HG03135 (cell line): Measurements from ENCODE around the gene TTLL10.

Experiments used
- ATAC-seq: cut with Tn5 transposase; IDR thresholded peaks from one replicate; pipeline ENCODE4 v1.9.1; 2021; ENCODE audit warnings: mild to moderate bottlenecking, moderate library complexity; ENCODE audit not compliant: unreplicated experiment

Gene TTLL10

DNA sequence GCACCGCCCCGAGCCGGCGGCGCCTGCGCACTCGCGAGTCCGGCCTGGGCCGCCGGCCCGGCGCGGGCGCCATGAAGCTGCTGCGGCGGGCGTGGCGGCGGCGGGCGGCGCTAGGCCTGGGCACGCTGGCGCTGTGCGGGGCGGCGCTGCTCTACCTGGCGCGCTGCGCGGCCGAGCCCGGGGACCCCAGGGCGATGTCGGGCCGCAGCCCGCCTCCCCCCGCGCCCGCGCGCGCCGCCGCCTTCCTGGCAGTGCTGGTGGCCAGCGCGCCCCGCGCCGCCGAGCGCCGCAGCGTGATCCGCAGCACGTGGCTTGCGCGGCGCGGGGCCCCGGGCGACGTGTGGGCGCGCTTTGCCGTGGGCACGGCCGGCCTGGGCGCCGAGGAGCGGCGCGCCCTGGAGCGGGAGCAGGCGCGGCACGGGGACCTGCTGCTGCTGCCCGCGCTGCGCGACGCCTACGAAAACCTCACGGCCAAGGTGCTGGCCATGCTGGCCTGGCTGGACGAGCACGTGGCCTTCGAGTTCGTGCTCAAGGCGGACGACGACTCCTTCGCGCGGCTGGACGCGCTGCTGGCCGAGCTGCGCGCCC lies 58.6 kb downstream of the TTLL10 start, which contains the start of gene B3GALT6:
Gene B3GALT6 (plus strand): TSS at position 30 of the 588 bp plus-strand sequence. CDS start 42 bp downstream, at position 72.
- no peak for ATAC-seq

DNA sequence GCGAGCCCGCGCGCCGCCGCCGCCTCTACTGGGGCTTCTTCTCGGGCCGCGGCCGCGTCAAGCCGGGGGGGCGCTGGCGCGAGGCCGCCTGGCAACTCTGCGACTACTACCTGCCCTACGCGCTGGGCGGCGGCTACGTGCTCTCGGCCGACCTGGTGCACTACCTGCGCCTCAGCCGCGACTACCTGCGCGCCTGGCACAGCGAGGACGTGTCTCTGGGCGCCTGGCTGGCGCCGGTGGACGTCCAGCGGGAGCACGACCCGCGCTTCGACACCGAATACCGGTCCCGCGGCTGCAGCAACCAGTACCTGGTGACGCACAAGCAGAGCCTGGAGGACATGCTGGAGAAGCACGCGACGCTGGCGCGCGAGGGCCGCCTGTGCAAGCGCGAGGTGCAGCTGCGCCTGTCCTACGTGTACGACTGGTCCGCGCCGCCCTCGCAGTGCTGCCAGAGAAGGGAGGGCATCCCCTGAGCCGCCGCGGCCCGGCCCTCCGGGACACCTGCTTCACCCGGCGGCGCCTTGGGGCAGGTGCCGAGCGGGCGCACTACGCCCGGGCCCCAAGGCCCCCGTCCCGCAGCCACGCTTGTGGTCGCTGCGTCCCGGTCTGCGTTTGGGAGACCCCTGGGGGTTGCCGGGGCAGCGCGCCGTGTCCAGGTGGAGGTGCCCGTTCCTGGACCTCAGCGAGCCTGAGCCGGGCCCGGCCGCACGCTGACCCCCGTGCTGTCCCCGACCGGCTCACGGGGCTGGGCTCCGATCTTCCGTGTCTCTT lies 59.3 kb downstream of the TTLL10 start:
- no peak for ATAC-seq

DNA sequence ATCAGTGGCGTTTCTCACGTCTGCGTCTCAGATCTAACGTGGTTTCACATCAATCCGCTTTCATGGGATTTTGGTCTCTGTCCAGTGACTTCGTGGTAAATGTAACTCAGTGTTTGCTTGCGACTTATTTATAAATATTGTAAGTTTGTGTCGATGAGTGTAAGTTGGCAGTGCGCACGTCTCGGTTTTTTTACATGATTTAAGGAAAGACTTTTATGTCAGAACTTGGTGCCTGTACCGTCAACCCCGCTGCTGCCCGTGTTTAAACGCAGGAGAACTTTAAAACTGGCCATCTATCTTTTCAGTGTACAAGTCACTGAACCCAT lies 59.9 kb downstream of the TTLL10 start:
- no peak for ATAC-seq

DNA sequence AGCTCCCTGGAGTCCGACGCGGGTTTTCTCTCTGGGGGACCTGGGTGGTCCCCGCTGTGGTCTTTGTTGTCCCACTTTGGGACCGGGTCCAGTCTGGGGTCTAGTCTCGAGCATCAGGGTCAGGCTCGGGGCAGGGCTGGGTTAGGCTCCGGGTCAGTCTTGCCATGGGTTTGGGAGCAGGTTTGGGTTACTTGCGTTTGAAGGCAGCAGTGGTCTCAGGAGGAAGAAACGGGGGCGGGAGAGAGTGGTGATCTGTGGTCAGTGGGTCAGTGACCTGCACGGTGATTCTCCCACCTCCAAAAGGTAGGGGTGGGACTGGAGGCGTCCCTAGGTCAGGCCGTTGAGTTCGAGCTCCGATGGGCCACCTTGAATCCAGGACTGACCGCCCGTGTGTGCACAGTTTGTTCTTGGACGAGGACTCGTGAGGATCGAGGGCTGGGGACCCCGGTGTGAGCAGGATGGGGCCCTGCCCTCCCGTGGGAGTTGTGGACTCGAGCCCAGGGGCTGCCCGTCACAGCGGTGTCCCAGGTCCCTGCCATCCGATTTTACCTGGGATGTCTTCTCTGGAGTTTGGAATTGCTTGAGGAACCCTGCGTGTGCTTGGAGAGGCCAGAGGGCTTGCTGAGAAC lies 60.6 kb downstream of the TTLL10 start:
- ATAC-seq = no peak

DNA sequence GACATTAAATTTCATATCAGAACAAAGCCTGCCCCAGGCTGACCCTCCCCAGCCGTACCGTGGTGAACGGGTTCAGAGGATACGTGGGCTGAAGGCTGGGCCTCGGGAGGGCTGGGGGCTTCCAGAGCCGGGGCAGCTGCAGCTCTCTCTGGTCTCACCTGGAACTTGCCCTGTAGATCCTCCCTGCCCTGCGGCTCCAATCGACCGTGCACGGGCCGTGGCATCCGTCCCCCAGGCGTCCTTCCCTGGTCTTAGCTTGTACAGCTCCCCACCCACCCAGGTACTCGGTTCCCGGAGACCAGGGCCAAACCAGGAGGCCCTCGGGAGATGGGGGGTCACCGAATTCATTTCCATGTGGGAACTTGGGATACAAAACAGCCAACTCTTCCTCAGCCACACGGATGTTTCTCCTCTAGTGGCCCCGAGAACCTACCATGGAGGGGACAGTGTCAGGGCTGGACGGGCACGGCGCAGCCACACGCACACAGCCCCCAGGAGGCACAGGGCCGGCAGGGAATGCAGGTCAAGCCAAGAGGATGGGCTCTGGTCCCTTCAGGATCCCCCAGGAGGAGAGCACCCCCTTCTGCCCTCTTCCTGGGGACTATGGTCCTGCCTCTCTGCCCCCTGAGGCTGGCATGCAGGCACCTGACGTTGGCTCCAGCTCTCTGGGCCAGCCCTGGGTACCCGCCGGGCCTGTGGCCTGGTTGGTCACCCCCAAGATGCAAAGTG lies 61.5 kb downstream of the TTLL10 start:
- ATAC-seq = no peak

DNA sequence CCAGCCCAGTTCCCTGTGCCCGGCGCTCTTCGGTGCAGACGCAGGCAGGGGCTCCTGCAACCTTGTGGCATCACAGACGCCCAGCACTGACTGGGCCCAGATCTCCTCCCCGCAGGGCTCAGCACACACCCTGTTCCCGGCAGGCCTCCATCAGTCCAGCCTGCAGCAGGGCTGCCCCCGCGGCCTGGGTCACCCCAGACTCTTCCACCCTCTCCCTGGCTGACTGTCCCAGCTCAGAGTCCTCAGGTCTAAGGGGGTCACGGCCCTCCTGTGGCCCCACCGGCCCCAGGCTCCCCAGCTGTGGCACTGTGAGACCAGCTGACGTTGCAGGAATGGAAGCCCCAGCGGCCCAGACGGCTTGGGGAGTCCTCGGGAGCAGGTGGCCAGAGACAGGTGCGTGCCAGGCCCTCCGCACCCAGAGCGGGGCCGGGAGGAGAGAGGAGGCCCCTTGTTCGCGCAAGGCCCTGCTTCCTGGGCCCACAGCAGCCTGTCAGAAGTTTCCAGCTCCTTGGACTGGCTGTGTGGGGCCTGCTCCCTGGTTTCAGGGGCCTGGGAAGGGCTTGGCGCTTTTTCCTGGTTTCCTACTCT lies 62.6 kb downstream of the TTLL10 start:
- ATAC-seq = no peak

DNA sequence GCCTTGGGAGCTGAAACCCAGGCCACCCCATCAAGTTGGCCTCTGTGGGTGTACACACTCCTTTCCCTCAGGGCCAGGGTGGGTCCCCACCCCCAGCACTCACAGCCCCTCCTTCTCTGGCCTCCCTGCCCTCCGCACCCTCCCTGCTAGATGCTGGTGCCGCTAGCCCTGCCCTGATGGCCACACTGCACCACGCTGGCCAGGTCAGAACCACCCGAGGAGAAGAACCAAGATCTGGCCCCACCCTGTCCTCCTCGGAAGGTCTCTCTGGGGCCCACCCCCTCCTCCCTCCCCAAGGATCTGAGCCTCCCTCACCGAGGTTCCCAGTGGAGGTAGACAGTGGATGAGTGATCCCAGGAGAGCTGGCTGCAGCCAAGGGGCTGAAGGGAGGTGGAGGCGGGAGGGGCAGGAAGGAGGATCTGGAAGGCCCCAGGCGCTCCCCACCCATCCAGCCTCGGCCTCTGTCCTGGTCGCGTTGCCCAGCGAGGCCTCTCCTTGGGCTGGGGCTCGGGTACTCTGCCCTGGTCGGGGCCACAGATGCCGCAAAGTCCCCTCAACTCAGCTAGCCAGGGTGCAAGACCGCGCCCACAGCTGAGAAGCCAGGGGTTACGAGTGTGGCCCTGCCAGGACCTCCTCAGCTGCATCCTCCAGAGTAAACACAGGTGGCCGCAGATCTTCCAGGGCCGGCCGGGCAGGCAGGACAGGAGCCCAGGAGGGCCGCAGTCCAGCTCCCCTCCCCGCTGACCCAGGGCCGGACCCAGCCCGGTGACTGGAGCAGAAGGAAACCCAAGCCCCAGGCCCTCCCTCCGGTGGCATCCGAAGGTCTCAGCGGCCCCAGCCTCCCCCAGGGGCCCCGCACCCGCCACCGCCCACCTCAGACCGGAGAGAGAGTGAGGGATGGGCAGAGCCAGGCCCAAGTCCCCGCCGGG lies 63.5 kb downstream of the TTLL10 start:
- ATAC-seq = no peak

DNA sequence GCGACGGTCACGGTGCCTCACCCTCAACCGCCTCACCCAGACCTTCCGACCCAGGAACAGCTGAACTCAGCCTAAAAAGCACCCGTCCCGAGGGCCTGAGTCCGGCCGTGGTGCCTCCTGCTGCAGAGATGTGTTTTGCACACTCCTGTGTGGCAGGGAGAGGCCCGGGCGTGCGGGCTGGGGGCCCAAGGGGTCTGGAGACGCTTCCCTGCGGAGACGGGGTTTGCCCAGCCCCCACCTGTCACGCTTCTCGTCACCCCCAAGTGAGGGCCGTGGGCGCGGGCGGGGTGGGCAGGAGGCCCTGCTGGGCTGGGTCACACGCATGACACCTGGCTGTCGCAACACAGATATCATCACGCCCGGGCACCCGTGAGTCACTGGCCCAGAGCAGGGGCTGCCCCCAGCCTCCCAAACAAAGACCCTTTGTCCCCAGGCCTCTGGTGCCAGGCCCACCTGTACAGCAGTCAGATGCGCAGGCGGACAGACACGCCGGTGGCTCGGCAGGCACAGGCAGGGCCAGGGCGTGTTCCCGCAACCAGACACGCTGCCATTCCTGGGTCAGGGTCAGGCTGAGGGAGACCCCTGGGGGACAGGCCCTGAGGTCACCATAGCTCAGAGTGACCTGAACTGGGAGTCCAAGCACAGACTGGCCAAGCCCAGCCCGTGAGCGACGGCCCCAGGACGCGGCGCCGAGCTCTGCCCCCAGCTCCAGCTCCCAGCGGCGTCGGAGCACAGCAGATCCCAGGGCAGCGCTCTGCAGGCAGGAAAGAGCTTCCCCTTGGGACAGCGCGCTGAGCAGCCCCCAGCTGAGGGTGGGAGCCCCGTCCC lies 64.4 kb downstream of the TTLL10 start:
- no peak for ATAC-seq

DNA sequence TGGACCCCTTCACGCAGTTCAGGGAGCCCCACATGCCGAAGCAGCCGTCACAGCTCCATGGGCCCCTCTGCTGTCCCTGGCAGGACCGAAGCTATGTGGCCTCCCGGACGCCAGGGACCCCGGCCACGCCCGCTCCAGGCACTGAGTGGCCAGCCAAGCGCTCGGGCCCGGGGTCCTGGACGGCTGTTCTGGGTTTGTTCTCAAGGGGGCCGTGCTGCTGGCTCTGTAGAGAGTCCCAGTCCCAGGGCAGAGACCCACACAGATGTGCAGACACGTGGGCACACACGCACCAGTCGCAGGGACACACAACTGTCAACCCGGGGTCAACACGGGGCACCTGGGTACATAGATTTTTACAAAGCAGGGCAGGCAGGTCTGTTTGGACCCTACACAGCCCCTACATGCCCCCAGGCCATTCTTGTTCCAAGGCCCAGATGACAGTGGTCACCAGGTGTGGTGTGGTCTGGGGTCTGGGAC lies 65.1 kb downstream of the TTLL10 start:
- ATAC-seq = no peak

DNA sequence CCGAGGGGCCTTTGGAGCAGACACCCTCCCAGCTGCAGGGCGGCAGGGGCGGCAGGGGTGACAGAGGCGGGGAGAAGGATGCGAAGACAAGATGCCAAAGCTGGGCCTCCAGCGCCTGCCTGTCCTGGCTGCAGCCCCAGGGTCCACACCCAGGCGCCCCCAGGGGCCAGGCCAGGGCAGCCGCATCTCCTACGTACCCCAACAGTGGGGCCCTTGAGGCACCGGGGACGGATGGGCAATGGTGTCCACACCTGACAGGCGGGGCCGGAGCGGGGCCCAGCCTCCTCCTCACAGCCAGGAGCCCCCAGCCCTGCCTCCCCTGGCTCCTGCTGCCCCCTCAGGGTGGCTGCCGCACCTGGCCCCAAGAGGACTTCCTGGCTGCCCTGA lies 65.5 kb downstream of the TTLL10 start:
- no peak for ATAC-seq

DNA sequence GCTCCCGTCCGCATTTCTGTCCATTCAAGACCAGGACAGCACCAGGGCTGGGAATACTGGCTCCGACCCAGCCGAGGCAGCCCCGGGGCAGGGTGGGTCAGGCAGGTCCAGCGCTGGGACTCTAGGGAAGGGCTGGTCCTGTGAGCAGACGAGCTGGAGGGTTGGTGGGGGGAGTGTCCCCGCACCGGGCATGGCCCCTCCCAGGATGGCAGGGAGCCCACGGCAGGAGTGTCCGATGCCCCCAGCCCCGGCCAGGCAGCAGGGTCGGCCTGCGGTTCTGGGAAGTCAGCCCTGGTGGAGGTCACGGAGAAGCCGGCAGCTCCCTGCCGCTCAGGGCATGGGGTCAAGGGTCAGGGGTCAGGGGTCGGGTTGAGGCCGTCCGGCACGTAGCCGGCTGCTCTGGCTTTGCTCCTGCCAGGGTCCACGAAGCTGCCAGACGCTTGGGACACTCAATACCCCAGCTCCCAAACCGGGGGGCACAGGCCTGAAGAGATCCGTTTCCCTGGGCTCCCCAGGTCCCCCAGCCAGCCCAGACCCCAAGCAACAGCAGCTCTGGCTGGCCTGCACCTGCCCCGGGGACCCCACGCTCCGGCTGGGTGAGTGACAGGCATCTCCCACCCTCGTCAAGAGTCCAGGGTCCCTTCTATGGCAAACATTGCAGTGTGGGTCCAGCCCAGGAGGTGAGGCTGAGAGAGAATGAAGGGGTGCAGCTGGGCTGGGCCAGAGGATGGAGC lies 66.1 kb downstream of the TTLL10 start:
- ATAC-seq = no peak

DNA sequence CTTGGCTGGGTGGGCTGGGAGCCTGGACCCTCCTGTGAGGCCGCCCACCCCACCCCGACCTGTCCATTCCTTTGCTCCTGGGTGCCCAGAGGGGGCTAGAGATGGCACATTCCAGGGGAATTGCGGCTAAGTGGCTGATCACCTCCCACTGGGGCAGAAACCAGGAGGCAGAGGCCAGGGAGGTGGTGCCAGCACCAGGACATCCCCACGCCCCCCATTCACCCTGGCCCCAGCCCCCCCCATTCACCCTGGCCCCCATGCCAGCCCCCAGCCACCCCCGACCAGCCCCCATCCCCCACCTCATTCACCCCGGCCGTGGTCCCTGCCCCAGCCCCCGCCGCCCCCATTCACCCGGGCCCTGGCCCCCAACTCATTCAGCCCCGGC lies 66.7 kb downstream of the TTLL10 start:
- ATAC-seq = no peak

DNA sequence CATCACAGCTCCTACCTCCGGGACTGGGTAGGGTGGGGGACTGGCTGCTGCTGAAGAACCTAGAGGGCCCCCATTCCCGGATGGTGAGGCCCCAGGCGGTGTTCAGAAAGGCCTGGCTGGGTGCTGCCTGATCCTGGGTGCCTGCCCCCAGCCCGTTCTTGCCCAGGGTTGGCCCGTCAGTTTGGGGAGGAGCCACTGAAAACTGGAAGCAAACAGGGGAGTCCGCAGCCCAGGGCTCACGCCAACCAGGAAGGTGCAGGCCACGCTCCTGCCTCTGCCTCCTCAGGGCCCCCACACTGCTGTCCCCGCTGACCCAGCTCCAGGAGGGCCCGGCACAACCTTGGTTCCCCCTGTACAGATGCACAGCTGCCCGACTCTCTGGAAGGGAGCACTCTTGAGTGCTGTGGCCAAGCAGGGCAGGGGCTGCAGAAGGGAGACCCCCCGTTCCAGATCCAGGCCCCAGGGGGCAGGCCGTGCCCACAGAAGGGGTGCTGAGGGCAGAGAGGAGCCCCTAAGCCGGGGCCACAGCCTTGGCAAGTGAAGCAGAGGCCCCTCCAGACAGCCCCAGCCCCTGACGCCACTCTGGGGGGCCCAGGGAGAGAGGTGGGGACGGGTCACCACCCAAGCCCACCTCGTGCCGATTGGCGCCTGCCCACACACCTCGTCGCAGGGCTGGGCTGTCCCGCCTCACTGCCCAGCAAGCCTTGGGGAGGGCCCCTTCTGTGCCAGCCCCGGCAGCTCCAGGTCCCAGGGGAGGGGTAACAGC lies 67.3 kb downstream of the TTLL10 start:
- no peak for ATAC-seq

DNA sequence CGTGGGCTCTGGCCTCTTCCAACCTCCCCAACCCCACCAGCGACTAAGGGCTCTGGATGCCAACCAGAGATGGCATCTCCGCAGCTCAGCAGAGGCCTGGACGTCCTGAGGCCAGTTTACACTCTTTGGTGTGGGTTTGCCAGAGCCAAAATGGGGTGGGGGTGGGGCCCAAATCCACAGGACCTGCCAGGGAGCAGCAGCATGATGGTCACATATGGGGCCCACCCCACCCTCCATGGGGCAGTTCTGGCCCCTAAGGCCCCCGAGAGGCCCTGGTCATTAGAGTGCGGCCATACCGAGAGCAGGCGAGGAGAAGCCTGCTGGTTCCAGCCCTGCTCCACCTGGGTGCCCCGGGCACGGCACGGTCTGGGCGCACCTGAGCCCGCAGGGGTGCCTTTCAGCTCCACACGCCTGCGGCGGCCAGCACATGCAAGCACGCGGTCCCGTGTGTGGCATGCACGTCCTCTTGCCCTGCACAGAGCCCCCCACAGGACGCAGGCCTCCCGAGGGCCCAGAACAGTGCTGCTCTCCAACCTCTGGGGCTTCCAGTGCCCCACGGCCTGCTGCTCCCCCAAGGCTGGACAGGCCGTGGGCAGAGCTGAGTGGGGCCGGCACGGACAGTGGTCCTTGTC lies 68.0 kb downstream of the TTLL10 start:
- no peak for ATAC-seq

DNA sequence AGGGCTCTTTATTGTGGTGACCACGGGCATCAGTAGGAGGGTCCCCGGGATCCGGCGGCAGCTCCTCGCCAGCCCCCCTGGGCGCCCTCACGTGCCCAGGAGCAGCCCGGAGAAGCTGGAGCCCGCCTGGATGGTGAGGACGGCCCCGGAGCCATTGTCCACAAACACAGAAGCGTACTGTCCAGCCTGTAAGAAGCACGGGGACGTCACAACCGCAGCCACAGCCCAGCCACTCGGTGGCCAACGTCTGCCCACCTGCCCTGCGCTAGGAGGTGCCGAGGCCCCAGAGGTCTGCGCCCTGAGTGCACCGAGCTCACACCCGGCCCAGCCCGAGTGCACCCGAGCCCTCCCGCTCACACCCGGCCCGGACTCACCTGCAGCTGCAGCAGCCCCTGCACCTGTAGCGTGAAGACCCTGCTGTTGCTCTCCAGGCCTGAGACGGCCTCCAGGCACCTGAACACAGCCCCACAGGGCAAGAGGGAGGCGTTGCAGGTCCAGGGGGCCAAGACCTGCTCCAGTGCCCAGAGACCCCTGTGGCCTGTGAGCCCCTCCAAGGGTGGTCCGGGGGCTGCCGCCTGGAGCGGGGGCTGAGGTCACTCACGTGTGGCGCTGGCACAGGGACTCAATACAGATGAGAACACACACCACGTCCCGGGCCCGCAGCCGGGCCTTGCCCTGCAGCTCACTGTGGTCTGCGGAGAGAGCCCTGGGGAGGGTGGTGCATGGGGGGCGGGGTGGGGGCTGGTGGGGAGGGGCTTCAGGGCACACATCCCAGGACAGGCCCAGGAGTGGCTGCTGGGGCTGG lies 69.0 kb downstream of the TTLL10 start:
- no peak for ATAC-seq

DNA sequence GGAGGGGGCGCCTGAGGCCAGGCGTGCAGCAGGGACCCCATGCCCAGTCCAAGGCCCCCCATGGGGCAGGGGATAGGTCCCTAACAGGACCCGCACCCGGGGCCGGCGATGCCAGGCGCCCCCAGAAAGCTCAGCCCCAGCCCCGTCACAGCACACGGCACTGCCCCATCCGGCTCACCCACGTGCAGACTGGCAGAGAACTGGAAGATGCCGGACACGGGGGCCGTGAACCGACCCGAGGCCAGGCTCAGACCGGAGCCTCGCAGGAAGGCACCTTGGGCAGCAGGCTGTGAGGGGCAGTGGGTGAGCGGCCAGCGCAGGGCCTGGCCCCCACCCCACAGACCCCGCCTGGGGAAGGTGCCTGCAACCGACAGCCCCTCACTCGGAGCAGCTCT lies 69.6 kb downstream of the TTLL10 start:
- no peak for ATAC-seq

DNA sequence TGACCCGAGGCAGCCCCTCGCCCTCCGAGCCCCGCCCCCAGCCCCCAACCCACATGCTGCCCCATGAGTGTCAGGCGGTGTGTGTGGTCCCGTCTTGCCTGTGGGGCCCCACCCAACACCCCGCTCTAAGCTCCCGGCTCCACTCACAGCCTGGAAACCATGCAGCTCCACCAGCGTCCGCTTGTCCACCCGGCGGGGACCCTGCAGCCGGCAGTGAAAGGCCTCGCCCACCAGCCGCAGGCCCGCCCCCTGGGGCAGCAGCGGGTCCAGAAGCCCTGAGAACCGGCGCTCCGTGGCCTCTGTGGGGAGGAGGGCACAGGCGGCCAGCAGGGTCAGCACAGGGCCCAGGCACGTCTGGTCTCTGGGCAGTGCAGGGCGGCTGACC lies 70.1 kb downstream of the TTLL10 start:
- no peak for ATAC-seq
